GM18951 (cell line): ENCODE data around the gene MESP2.
"Not testable (repeated sequence)": the region's sequence is repeated elsewhere in the genome, so short reads cannot be mapped to it uniquely, and the experiment has no call there.

Experiments
- POLR2A ChIP-seq: IDR thresholded peaks from 4 replicates; pipeline ENCODE4 v1.6.1; 2011; ENCODE audit warnings: mild to moderate bottlenecking; ENCODE audit not compliant: insufficient read length, insufficient read depth; ENCODE audit errors: extremely low read depth
- in situ Hi-C: fragments of 300-500 bp; cut with MboI; formaldehyde crosslinking; loops from one replicate; pipeline ENCODE4 v1.12.0; 2022; ENCODE audit warnings: low sequenced_read_pairs, mixed read lengths, inconsistent platforms; ENCODE audit not compliant: unreplicated experiment

Gene MESP2

DNA sequence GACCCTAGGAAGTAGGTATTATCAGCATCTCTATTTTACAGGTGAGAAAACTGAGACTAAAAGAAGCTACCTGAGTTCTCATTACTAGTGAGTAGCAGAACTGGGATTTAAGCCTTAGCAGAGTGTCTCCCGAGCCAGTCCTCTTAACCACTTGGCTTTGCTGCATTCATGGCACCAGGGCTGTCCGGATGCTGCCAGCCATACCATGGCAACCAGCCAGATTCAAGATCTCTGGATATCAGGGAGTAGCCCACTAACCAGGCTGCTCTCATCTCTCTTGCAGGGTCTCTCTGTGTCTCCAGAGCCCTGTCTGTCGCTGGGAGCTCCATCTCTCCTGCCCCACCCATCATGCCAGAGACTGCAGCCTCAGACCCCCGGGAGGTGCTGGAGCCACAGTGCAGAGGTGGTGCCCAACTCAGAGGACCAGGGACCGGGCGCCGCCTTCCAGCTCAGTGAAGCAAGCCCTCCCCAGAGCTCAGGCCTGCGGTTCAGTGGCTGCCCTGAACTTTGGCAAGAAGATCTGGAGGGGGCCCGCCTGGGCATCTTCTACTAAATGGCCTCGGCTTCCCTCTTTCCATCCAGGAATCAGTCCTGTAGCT is 1.7 kb downstream of the MESP2 start:
- in situ Hi-C loops: no loop called here
- no peak for TF ChIP-seq POLR2A

DNA sequence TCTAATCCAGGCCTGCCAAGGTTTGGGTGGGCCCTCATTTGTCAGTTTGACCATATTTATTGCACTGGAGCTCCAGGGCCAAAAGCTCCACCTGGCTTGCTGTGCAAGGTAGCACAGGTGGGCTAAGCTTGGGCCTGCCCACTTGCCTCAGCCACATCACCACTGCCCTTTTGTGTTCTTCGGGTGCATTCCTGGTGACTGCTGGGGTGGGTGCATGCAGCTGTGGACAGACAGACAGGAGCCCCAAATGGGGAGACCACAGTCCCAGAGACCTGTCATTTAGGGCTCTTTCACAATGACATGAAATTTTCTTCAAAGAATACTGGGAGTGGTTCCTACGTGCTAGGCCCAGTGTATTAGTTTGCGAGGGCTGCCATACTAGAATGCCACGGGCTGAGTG is 2.7 kb downstream of the MESP2 start:
- in situ Hi-C loops: no loop called here
- TF ChIP-seq POLR2A: no peak

DNA sequence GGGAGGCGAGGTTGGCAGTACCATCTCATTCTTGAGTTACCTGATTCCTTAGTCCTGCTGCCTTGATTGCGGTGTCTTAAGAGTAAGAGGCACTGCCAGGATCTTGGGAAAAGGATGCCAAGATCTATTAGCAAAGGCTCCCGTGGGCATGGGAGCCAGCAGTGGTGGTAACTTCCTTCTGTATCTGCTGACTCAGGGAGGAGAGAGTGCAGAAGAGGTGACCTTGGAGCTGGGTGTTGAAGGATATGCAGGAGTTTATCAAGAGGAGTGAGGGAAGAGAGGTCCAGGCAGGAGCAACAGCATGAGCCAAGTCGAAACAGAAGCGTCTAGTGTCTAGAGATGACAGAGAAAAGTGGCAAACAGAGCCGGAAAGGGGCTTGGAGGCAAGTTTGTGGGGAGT is 4.5 kb downstream of the MESP2 start:
- in situ Hi-C loops: no loop called here
- no peak for TF ChIP-seq POLR2A

GRCh38 chr15:89781055-89781454 is 4.9 kb downstream of the MESP2 start:
- no peak for TF ChIP-seq POLR2A
- in situ Hi-C loops: no loop called here

DNA sequence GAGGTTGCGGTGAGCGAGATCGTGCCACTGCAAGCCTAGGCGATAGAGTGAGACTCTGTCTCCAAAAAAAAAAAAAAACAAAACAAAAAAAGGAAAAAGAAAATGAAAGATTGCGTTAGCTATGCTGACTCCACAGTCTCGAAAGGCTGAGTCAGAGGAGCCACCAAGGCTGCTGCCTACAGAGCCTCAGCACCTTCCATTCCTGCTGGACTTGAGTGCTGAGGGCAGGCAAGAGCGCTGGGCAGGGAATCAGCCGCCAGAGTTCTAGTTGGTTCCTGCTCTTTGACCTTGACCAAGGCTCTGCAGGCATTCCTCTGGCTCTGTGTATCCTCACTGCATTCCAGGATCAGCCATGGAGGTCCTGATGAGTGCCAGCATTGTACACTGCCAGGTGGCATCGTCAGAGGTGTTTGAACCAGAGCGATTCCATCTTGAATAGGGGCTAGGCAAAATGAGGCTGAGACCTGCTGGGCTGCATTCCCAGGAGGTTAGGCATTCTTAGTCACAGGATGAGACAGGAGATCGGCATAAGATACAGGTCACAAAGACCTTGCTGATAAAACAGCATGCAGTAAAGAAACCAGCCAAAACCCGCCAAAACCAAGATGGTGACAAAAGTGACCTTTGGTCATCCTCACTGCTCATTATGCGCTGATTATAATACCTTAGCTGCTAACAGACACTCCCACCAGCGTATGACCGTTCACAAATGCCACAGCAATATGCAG is 5.9 kb downstream of the MESP2 start:
- in situ Hi-C loops: no loop called here
- no peak for TF ChIP-seq POLR2A

- in situ Hi-C loops: not testable (repeated sequence)
These were observed 6.5 kb downstream of the MESP2 start for GRCh38 chr15:89782619-89782950.

GRCh38 chr15:89783111-89783860 is 7.2 kb downstream of the MESP2 start:
- in situ Hi-C loops: no loop called here
- no peak for TF ChIP-seq POLR2A

GRCh38 chr15:89783861-89784685 is 7.9 kb downstream of the MESP2 start:
- in situ Hi-C loops: no loop called here
- no peak for TF ChIP-seq POLR2A

DNA sequence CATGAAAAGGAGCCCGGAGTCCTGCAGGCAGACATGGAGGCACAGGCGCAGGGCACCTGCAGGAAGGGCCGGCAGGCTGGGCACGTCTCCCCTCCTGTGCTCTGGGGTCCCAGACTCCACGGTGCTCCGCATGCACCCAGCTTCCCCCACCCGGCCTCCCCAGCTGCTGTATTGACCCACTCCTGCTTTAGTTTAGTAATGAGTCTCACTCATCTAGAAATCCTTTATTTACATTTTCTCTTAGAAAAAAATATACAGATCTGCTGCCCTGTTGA is 8.5 kb downstream of the MESP2 start:
- no peak for TF ChIP-seq POLR2A
- in situ Hi-C loops: no loop called here

DNA sequence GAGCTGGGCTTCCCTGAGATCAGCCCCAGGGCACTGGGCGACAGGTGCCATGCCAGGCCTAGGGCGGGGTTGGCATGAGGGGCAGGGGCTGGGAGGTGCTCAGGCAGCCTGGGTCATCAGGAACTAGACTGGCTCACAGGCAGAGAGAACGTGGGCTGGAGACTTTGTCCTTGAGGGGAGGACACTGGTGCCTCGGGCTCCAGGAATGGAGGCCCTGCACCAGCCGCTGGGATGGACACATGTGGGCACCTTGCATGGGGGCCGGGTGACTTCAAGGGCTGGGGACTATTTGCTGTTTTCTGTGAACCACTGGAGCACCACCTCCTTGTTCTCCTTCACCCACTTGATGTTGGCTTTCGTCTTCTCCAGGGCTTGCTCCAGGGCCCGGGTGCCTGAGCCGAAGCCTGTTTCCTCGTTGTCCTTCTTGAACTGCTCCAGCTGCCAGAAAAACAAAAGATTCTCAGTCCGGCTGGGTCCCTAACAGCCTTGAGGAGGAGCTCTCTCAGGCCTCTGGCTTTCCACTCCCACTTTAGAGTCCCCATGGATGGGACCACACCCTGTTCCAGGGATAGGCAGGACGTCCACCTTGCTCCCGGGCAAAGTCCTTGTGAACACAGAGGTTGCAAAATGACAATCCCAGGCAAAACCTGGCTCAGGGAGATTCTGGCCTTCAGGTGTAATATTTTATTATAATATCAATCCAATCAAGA is 9.1 kb downstream of the MESP2 start:
- in situ Hi-C loops: no loop called here
- TF ChIP-seq POLR2A: no peak

GRCh38 chr15:89785774-89786140 is 9.6 kb downstream of the MESP2 start:
- no peak for TF ChIP-seq POLR2A
- in situ Hi-C loops: no loop called here

- TF ChIP-seq POLR2A: no peak
- in situ Hi-C loops: no loop called here
These were observed 11.8 kb downstream of the MESP2 start for GRCh38 chr15:89787944-89788343.

GRCh38 chr15:89788585-89788984 is 12.5 kb downstream of the MESP2 start:
- in situ Hi-C loops: not testable (repeated sequence)

DNA sequence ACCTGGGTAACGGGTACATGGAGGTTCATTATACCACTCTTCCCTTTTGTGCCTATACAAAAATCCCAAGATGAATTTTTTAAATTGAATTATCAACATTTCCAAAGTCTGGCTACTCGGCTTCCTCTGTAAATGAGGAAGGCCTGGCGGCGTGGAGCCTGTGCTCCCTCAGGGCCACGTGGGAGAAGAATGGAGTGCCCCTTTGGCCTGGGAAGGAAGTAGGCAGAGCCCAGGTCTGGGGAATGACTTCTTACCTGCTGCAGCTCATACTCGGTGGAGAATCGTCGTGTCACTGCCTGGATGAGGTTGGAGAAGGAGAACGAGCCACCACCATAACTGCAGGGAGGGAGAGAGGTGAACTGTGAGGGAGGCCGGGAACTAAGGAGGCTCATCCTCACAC is 14.1 kb downstream of the MESP2 start:
- in situ Hi-C loops: no loop called here
- TF ChIP-seq POLR2A: no peak
